Esophagus (tissue), 2 donors: Measurements from ENCODE around the gene GPER1. TPM values are rescaled to one million over a fixed set of nuclear protein-coding genes. Genes with fewer than 3 reads are reported as not detected.
"Not testable (repeated sequence)": the region's sequence is repeated elsewhere in the genome, so short reads cannot be mapped to it uniquely, and the experiment has no call there.

Experiments
- H3K27ac ChIP-seq, 2 donors: one replicate each; pipeline ENCODE4 v1.5.1; 2013; ENCODE audit warnings: low read depth in 2 of 2, mild to moderate bottlenecking in 2 of 2, inconsistent platforms in 1 of 2, low read length in 1 of 2, moderate library complexity in 1 of 2
- H3K27me3 ChIP-seq, 2 donors: one replicate each; pipeline ENCODE4 v1.6.1; 2013; ENCODE audit warnings: low read length in 2 of 2, control low read depth in 1 of 2, mild to moderate bottlenecking in 1 of 2; ENCODE audit not compliant: insufficient read depth in 2 of 2, control insufficient read depth in 1 of 2
- H3K36me3 ChIP-seq, 2 donors: one replicate each; pipeline ENCODE4 v1.6.1; 2013; ENCODE audit warnings: low read length in 1 of 2; ENCODE audit not compliant: control insufficient read depth in 2 of 2, insufficient read depth in 2 of 2
- H3K4me1 ChIP-seq, 2 donors: one replicate each; pipeline ENCODE4 v1.6.1; 2013; ENCODE audit warnings: low read length in 1 of 2; ENCODE audit not compliant: control insufficient read depth in 2 of 2, insufficient read depth in 2 of 2
- H3K4me3 ChIP-seq, 2 donors: one replicate each; pipeline ENCODE4 v1.5.1; 2013; ENCODE audit warnings: low read length in 2 of 2, mild to moderate bottlenecking in 2 of 2, low read depth in 1 of 2, moderate library complexity in 1 of 2
- H3K9me3 ChIP-seq, 2 donors: one replicate each; pipeline ENCODE4 v1.6.1; 2013; ENCODE audit warnings: mild to moderate bottlenecking in 2 of 2, low read depth in 1 of 2, low read length in 1 of 2, moderate library complexity in 1 of 2; ENCODE audit not compliant: control insufficient read depth in 2 of 2, insufficient read depth in 1 of 2
- WGBS, 2 donors: extraction: QIAGEN DNeasy Blood & Tissue Kit; methylation state at CpG; one replicate each; pipeline ENCODE4 v1.1.7; 2013; 5-methylcytosine and 5-hydroxymethylcytosine counted together
- polyA plus RNA-seq, 2 donors: library from polyadenylated mRNA; stranded (reverse); fragments of 200-250 nt; gene quantifications; one replicate each; pipeline ENCODE4 v1.2.3, GENCODE V29; 2013
- donor health status: healthy with polysubstance abuse.
- donor health status: Bipolar disorder and iron deficiency.

Gene GPER1
- 1 to 10 TPM in 1 of 2 donors, under 1 TPM in 1; 0.81 to 1.1 TPM for polyA plus RNA-seq

- peaks cover 0 to 8% of the 10 kb centered on the region in 2 donors for H3K36me3 ChIP-seq
- H3K27ac ChIP-seq, result peak within 1 kb of the TSS in 1 of 2 donors; percentile 53
- WGBS, 2 donors, result 43 to 48% methylated on average over 25 to 28 of the region's 28 CpGs
- H3K4me1 ChIP-seq, result peaks cover 0 to 12% of the 10 kb centered on the region in 2 donors
- H3K27me3 ChIP-seq, result no peaks in the 10 kb centered on the region
- H3K9me3 ChIP-seq, result no peaks in the 10 kb centered on the region
- H3K4me3 ChIP-seq, result peak within 1 kb of the TSS; percentile 30 to 31
Measured at GRCh38 chr7:1087952-1088920, at the start of gene GPER1. Gene GPER1 (plus strand): TSS chr7:1088113. CDS start chr7:1091729, 3,616 bp downstream.

GRCh38 chr7:1040233-1040632, 47.7 kb upstream of the GPER1 start:
- WGBS, 2 donors, result 96 to 100% methylated on average over 1 of the region's 1 CpG
- H3K27me3 ChIP-seq, H3K4me1 ChIP-seq, H3K4me3 ChIP-seq, H3K9me3 ChIP-seq, H3K36me3 ChIP-seq, H3K27ac ChIP-seq: not testable (repeated sequence)

- H3K4me1 ChIP-seq, result peaks cover 4 to 9% of the 10 kb centered on the region in 2 donors
Measured at GRCh38 chr7:1040790-1041189, 47.1 kb upstream of the GPER1 start.

GRCh38 chr7:1041551-1042491, 46.1 kb upstream of the GPER1 start:
- H3K27me3 ChIP-seq, result no peaks in the 10 kb centered on the region
- no peaks in the 10 kb centered on the region for H3K9me3 ChIP-seq
- 80 to 87% methylated on average over 40 of the region's 40 CpGs for WGBS, 2 donors
- peaks cover 4 to 12% of the 10 kb centered on the region in 2 donors for H3K4me1 ChIP-seq
- H3K4me3 ChIP-seq, result no peak overlapping the region
- H3K27ac ChIP-seq, result peak overlapping the region in 1 of 2 donors; percentile 30
- H3K36me3 ChIP-seq, result no peaks in the 10 kb centered on the region

More at GRCh38 chr7:1040790-1041189, 47.1 kb upstream of the GPER1 start:
- 67 to 68% methylated on average over 16 of the region's 16 CpGs for WGBS, 2 donors
- Histone ChIP-seq H3K9me3 (no peaks in the 10 kb centered on the region), H3K4me3 (no peak overlapping the region), H3K36me3 (no peaks in the 10 kb centered on the region), H3K27me3 (no peaks in the 10 kb centered on the region), H3K27ac (no peak overlapping the region)

- H3K36me3 ChIP-seq, result no peaks in the 10 kb centered on the region
- 64 to 80% methylated on average over 7 of the region's 7 CpGs for WGBS, 2 donors
- no peak overlapping the region for H3K4me3 ChIP-seq
- H3K9me3 ChIP-seq, result no peaks in the 10 kb centered on the region
- no peak overlapping the region for H3K27ac ChIP-seq
- peaks cover 4 to 12% of the 10 kb centered on the region in 2 donors for H3K4me1 ChIP-seq
- H3K27me3 ChIP-seq, result no peaks in the 10 kb centered on the region
Measured at GRCh38 chr7:1042492-1042833, 45.5 kb upstream of the GPER1 start.

GRCh38 chr7:1043552-1044188, 44.2 kb upstream of the GPER1 start:
- H3K27me3 ChIP-seq, result no peaks in the 10 kb centered on the region
- peaks cover 4 to 12% of the 10 kb centered on the region in 2 donors for H3K4me1 ChIP-seq
- H3K9me3 ChIP-seq, result no peaks in the 10 kb centered on the region
- H3K4me3 ChIP-seq, result peak overlapping the region; percentile 20 to 56
- H3K27ac ChIP-seq, result peak overlapping the region; percentile 93 to 97
- 29 to 37% methylated on average over 18 of the region's 18 CpGs for WGBS, 2 donors
- H3K36me3 ChIP-seq, result no peaks in the 10 kb centered on the region

GRCh38 chr7:1044189-1045068, 43.5 kb upstream of the GPER1 start, which contains the start of gene GPR146:
Gene GPR146 (plus strand): TSS chr7:1044546. CDS start chr7:1057516, 12,970 bp downstream.
- H3K27ac ChIP-seq, result peak within 1 kb of the TSS; percentile 93 to 97
- H3K27me3 ChIP-seq, result no peaks in the 10 kb centered on the region
- H3K36me3 ChIP-seq, result no peaks in the 10 kb centered on the region
- WGBS, 2 donors, result 1% methylated on average over 68 to 74 of the region's 74 CpGs
- no peaks in the 10 kb centered on the region for H3K9me3 ChIP-seq
- peak within 1 kb of the TSS; percentile 56 to 65 for H3K4me3 ChIP-seq
- H3K4me1 ChIP-seq, result peaks cover 4 to 12% of the 10 kb centered on the region in 2 donors

- Histone ChIP-seq H3K4me1 (peaks cover 4 to 12% of the 10 kb centered on the region in 2 donors), H3K4me3 (peak overlapping the region; percentile 56 to 65), H3K9me3 (no peaks in the 10 kb centered on the region), H3K36me3 (no peaks in the 10 kb centered on the region), H3K27ac (peak overlapping the region; percentile 77 to 92), H3K27me3 (no peaks in the 10 kb centered on the region)
- 65 to 81% methylated on average over 21 of the region's 21 CpGs for WGBS, 2 donors
Measured at GRCh38 chr7:1045069-1046063, 42.5 kb upstream of the GPER1 start.
